Epithelial cell of proximal tubule (primary cell): Measurements from ENCODE around the gene FHAD1. TPM values are rescaled to one million over a fixed set of nuclear protein-coding genes. Genes with fewer than 3 reads are reported as not detected.

Source experiments
- DNase-seq: peaks from one replicate; pipeline ENCODE4 v3.0.0-alpha.2; 2011; ENCODE audit warnings: low read depth
- H3K4me3 ChIP-seq: 2 replicates; pipeline ENCODE4 v1.5.1; 2011; ENCODE audit warnings: low read depth, mild to moderate bottlenecking, low read length
- CTCF ChIP-seq: conservative IDR thresholded peaks from 2 replicates; pipeline ENCODE4 v1.5.1; 2012; ENCODE audit warnings: low read depth, mild to moderate bottlenecking, low read length
- total RNA-seq: library from RNA; depleted of rRNA; stranded (reverse); fragments of >200 nt; gene quantifications from 2 replicates; pipeline ENCODE4 v1.2.3, GENCODE V29; 2015

FHAD1 gene
- total RNA-seq, 1 donor from 2014 or later: 0.35 TPM

GRCh38 chr1:15350151-15350550 lies 103.1 kb downstream of the FHAD1 start:
- TF ChIP-seq CTCF: no peak
- DNase-seq: no peak
- H3K4me3 ChIP-seq: no peak overlapping the region

GRCh38 chr1:15350551-15351200 lies 103.7 kb downstream of the FHAD1 start:
- no peak for TF ChIP-seq CTCF
- H3K4me3 ChIP-seq: no peak overlapping the region
- DNase-seq: no peak

GRCh38 chr1:15351310-15351709 lies 104.3 kb downstream of the FHAD1 start:
- no peak for DNase-seq
- no peak for TF ChIP-seq CTCF
- no peak overlapping the region for H3K4me3 ChIP-seq

GRCh38 chr1:15352128-15352957 lies 105.3 kb downstream of the FHAD1 start:
- DNase-seq: peak; percentile 74
- no peak for TF ChIP-seq CTCF
- H3K4me3 ChIP-seq: no peak overlapping the region

GRCh38 chr1:15353839-15354579 lies 107.0 kb downstream of the FHAD1 start:
- DNase-seq: no peak
- H3K4me3 ChIP-seq: no peak overlapping the region
- TF ChIP-seq CTCF: no peak

- H3K4me3 ChIP-seq: no peak overlapping the region
- DNase-seq: no peak
- no peak for TF ChIP-seq CTCF
Observed at GRCh38 chr1:15354580-15354965, 107.5 kb downstream of the FHAD1 start.
